ENCODE data around the gene TECTB. TPM values are rescaled to one million over a fixed set of nuclear protein-coding genes. Genes with fewer than 3 reads are reported as not detected.

TECTB gene
- total RNA-seq, 1 donor from 2014 or later = not detected

DNA sequence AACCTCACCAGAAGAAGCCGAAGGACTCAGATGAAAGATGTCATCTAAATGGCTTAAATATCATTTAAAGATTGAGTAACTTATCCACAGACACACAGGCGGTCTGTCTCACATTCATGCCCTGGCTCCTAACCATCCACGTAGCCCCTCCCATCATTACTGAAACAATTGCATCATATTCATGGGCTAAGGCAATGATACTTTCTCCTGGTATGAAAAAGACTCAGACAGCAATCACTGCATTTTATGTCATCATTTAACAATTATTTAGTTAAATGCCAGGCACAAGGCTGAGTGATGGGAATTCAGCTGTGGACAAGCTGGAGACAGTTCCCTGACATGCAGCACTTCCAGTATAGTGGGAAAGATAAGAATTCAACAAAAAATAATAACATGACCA, 11.2 kb upstream of the TECTB start:
- TF ChIP-seq, protein P1, sequence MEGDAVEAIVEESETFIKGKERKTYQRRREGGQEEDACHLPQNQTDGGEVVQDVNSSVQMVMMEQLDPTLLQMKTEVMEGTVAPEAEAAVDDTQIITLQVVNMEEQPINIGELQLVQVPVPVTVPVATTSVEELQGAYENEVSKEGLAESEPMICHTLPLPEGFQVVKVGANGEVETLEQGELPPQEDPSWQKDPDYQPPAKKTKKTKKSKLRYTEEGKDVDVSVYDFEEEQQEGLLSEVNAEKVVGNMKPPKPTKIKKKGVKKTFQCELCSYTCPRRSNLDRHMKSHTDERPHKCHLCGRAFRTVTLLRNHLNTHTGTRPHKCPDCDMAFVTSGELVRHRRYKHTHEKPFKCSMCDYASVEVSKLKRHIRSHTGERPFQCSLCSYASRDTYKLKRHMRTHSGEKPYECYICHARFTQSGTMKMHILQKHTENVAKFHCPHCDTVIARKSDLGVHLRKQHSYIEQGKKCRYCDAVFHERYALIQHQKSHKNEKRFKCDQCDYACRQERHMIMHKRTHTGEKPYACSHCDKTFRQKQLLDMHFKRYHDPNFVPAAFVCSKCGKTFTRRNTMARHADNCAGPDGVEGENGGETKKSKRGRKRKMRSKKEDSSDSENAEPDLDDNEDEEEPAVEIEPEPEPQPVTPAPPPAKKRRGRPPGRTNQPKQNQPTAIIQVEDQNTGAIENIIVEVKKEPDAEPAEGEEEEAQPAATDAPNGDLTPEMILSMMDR (conservative IDR thresholded peaks at IDR 0.05; ENCODE audit: low read depth, low read length) = no peak
- no peak for DNase-seq (ENCODE audit: low read depth)
- no peak overlapping the region for H3K4me3 ChIP-seq (ENCODE audit: low read depth, low read length)

GRCh38 chr10:112274831-112275230, 8.4 kb upstream of the TECTB start:
- no peak overlapping the region for H3K4me3 ChIP-seq (ENCODE audit: low read depth, low read length)
- DNase-seq (ENCODE audit: low read depth) = no peak
- TF ChIP-seq, protein P1 (conservative IDR thresholded peaks at IDR 0.05; ENCODE audit: low read depth, low read length) = no peak

DNA sequence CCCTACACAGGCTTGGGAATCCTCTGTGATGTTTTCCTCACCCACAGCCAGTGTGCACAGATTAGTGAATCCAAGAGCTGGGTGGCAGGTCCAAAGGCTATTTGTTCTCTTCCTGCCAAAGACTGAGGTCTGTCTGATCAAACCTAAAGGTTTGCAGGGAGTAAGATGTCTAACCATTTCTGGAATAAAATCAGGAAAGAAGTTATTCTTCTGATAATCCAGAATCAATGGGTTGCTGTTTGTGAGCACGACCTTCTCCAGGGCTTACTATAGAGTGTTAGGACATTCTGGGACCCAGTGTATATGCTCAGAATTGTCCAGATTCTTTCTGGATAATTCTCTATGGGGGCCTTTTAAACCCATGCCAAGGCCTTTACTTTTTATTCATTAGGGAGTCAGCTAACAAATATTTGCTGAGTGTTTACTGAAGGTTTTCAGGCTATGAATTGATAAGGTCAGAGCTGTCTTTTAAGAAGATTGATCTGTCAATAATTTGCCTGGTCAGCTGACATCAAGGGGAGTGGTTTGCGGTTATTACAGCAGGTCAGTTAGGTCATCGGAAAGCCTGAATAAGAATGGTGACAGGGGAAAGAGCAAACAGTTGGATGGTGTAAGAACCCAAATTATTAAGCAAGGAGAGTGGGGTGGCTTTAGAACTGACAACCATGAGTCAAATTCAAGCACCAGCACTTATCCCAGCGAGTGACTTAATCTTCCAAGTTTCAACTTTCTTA, 7.5 kb upstream of the TECTB start:
- DNase-seq (ENCODE audit: low read depth) = no peak
- H3K4me3 ChIP-seq (ENCODE audit: low read depth, low read length) = no peak overlapping the region
- TF ChIP-seq, protein P1 (conservative IDR thresholded peaks at IDR 0.05; ENCODE audit: low read depth, low read length) = no peak

GRCh38 chr10:112278871-112279270, 4.3 kb upstream of the TECTB start:
- no peak overlapping the region for H3K4me3 ChIP-seq (ENCODE audit: low read depth, low read length)
- TF ChIP-seq, protein P1 (conservative IDR thresholded peaks at IDR 0.05; ENCODE audit: low read depth, low read length) = no peak
- DNase-seq (ENCODE audit: low read depth) = no peak

DNA sequence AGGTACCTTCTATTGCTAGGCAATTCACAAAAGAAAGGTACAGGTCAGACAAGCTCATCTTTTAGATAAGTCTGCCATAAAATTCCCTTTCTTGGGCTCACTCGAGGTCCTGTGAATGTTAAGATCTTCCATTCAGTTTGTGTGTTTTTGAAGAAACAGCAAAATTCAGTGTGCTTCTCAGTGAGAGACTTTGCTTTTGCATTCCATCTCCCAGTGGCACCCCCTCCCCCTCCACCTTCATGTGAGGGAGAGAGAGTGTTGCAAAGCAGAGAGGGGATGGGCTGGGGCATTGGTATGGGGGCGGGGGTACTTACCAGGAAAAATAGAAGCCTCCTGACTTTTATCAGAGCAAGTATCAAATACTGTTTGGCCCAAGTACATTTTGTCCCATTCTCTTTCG, 3.8 kb upstream of the TECTB start:
- no peak for DNase-seq (ENCODE audit: low read depth)
- H3K4me3 ChIP-seq (ENCODE audit: low read depth, low read length) = no peak overlapping the region
- TF ChIP-seq, protein P1 (conservative IDR thresholded peaks at IDR 0.05; ENCODE audit: low read depth, low read length) = no peak

GRCh38 chr10:112280205-112280921, 2.8 kb upstream of the TECTB start:
- DNase-seq (ENCODE audit: low read depth) = no peak
- H3K4me3 ChIP-seq (ENCODE audit: low read depth, low read length) = no peak overlapping the region
- TF ChIP-seq, protein P1 (conservative IDR thresholded peaks at IDR 0.05; ENCODE audit: low read depth, low read length) = no peak
